Fibroblast of the aortic adventitia (primary cell): ENCODE measurements around the gene NR3C1. TPM values are rescaled to one million over a fixed set of nuclear protein-coding genes. Genes with fewer than 3 reads are reported as not detected.

Experiments used
- DNase-seq: peaks from one replicate; pipeline ENCODE4 v3.0.0-alpha.2; 2010; ENCODE audit warnings: low read depth
- H3K4me3 ChIP-seq: 2 replicates; pipeline ENCODE4 v1.5.1; 2011; ENCODE audit warnings: low read depth, mild to moderate bottlenecking, control low read depth, low read length, moderate library complexity
- total RNA-seq: library from RNA; depleted of rRNA; stranded (reverse); fragments of >200 nt; gene quantifications from 2 replicates; pipeline ENCODE4 v1.2.3, GENCODE V29; 2012; ENCODE audit warnings: low replicate concordance
- TF ChIP-seq, protein P1 (sequence below): IDR thresholded peaks from 2 replicates; pipeline ENCODE4 v1.5.1; 2011; ENCODE audit warnings: mild to moderate bottlenecking, low read length, control low read depth, inconsistent platforms; ENCODE audit not compliant: insufficient read depth

The NR3C1 gene
- total RNA-seq, 1 donor = 132 TPM

DNA sequence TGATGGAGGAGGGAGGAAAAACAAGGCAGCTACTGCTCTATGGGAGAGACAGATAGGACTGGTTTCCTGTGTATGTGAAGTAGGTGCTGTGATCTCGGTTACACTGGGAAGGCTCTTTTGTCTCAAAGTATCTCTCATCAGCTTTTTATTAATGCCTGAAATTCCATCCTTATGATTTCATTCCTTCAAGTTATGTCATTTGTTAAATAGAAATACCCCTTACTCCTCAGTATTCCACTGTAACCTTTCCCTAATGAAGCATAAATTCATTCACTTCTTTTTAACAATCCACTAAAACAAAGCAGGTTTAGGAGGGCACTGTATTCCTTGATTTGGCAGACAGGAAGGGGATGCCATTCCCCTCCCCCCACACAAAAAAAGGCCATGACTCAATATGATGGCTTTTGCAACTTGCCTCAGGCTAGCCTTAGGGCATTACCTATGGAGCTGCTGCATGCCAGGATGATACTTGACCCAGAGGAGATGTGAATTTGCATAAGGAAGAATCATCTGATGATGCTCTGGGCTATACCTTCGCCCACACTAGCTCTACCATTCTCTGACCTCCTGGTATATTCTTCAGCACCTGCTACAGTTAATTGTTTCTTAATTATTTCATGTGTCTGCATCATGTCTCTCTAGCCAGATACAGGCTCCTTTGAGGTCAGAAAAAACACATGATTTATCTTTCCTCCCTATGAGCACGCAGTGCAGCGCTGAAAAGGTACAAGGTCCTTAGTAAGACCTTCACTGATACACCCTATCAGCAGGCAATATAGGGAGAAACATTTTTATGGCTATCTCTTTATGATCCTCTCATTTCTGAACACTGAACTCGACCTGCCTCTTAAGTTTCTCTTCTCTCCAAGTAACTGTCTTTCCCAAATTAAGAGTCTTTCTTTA is 26.3 kb downstream of the NR3C1 start:
- peak; percentile 51 for DNase-seq
- H3K4me3 ChIP-seq = no peak overlapping the region
- TF ChIP-seq, protein P1, sequence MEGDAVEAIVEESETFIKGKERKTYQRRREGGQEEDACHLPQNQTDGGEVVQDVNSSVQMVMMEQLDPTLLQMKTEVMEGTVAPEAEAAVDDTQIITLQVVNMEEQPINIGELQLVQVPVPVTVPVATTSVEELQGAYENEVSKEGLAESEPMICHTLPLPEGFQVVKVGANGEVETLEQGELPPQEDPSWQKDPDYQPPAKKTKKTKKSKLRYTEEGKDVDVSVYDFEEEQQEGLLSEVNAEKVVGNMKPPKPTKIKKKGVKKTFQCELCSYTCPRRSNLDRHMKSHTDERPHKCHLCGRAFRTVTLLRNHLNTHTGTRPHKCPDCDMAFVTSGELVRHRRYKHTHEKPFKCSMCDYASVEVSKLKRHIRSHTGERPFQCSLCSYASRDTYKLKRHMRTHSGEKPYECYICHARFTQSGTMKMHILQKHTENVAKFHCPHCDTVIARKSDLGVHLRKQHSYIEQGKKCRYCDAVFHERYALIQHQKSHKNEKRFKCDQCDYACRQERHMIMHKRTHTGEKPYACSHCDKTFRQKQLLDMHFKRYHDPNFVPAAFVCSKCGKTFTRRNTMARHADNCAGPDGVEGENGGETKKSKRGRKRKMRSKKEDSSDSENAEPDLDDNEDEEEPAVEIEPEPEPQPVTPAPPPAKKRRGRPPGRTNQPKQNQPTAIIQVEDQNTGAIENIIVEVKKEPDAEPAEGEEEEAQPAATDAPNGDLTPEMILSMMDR = no peak

DNA sequence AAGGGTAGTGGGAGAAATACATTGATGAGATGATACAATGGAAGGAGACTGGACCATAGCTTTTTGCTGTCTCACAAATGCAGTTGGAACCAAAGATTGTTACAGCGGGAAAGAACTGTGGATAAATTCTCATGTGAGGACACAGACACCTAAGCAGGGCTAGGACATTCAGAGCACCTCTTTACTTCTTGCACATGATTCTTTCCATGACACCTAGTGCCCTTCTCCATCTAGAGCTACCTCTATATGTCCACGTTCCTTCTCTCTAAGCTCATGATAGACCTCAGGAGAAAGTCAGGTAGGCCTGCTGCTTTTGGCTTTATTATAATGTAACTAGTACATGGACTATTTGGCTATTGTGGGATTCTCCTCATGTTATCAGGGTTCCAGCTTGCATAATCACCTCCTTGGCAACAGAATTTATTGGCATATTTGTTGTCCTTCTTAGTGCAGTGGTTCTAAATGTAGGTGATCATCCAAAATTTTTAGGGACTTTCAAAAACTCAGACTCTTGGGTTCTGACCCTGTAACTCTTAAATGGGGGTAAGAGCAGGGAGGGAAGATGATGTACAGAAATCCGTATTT is 27.2 kb downstream of the NR3C1 start:
- no peak overlapping the region for H3K4me3 ChIP-seq
- TF ChIP-seq, protein P1 = no peak
- DNase-seq = peak; percentile 28

DNA sequence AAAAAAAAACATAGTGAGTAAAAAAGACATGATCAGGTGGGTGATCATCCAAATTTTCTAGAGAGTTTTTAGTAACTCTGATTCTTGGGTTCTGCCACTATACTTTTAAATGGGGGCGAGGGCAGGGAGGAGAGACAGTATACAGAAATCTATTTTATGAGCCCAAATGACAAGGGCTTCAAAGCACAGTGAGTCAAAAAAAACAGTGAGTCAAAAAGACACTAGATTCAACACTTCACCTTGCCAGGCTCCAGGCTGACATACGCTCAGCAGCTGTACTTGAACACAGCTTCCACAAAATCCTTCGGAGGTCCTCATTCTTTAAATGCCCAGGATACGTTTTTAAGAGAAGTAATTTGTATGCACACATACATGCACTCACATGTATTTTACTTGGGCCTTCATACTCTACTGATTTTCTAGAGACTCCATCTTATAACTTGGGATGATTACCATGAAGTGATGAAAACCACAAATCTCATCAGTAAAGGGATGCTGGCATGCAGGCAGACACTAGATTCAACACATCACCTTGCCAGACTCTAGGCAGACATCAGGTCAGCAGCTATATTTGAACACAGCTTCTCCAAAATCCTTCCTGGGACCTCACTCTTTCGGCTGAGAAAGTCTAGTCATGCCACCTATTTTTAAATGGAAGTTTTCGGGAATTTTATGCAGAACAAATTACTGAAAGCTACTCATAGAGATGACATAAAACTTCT is 28.8 kb downstream of the NR3C1 start:
- DNase-seq = no peak
- TF ChIP-seq, protein P1 = no peak
- H3K4me3 ChIP-seq = no peak overlapping the region

DNA sequence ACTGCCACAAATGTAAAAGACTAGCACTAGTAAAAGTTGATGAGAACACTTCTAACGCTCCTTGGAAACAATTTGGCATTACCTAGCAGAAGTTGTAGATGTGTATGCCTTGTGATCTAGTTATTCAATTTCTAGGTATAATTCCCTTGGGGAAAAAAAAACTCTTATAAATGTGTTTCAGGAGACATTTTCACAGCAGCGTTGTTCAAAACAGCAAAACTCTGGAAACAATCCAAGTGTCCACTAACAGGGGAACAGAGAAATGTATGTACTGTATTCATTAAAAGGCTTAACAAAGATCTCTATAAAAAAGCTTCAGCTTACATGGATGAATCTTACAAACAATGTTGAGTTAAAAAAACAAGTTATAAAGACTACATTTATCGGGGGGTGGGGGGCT is 30.4 kb downstream of the NR3C1 start:
- DNase-seq = no peak
- TF ChIP-seq, protein P1 = no peak
- H3K4me3 ChIP-seq = no peak overlapping the region

DNA sequence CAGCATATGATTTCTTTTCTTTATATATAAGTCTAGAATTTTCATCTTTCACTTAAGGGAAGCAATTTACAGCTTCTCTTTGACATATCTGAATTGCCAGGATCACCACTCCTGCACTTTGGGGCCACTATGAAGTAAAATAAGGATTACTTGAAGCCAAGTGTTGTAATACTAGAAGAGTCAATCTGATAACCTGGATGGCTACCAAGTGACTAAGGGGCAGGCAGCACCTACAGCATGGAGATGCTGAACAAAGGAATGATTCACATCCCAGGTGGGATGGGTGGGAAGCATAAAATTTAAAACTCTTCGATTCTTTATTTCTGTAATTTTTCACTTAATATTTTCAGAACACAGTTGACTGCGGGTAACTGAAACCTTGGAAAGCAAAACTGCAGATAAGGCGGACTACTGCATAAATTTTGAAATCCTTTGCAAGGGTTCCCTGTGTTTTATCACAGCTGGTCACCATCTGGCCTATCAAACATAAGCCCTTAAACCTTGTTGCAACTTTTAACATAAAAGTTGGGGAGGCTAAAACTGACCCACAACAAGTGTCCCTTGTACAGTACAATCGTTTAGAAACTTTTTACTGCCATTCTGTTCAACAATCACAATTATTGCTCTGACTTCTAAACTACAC is 31.2 kb downstream of the NR3C1 start:
- TF ChIP-seq, protein P1 = no peak
- no peak overlapping the region for H3K4me3 ChIP-seq
- DNase-seq = peak; percentile 57

DNA sequence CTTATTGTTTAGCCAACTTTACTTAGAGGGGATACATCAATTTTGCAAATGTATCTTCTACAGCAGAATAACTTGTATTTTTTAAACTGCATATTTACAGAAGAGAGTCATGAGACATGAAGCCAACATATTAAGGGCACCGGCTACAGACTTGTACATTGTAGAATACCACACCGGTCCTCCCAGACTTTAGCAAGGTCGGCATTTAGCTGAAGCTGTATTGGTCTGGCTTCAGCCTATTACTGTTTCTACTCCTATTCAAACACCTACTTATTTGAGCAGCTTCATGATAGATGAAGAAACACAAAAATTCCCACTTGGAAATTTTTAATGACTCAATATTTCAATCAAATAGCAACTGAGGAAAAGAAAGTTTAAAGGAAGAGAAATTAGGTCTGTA is 33.0 kb downstream of the NR3C1 start:
- TF ChIP-seq, protein P1 = no peak
- H3K4me3 ChIP-seq = no peak overlapping the region
- DNase-seq = no peak
